LNCAP (cell line): ENCODE measurements around the gene OR10P1.

Experiments
- TF ChIP-seq, protein P1 (sequence below): fragments of 450-650 bp; IDR thresholded peaks from 2 replicates; pipeline ENCODE4 v1.5.1; 2017; ENCODE audit warnings: mild to moderate bottlenecking

Gene OR10P1, protein sequence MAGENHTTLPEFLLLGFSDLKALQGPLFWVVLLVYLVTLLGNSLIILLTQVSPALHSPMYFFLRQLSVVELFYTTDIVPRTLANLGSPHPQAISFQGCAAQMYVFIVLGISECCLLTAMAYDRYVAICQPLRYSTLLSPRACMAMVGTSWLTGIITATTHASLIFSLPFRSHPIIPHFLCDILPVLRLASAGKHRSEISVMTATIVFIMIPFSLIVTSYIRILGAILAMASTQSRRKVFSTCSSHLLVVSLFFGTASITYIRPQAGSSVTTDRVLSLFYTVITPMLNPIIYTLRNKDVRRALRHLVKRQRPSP

DNA sequence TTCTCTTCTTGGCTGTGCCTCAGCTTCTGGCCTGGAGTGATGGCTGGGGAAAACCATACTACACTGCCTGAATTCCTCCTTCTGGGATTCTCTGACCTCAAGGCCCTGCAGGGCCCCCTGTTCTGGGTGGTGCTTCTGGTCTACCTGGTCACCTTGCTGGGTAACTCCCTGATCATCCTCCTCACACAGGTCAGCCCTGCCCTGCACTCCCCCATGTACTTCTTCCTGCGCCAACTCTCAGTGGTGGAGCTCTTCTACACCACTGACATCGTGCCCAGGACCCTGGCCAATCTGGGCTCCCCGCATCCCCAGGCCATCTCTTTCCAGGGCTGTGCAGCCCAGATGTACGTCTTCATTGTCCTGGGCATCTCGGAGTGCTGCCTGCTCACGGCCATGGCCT, at the start of gene OR10P1:
Gene OR10P1 (plus strand): TSS at position 40 of the 400 bp plus-strand sequence. CDS start 0 bp downstream, at position 40.
- TF ChIP-seq, protein P1, sequence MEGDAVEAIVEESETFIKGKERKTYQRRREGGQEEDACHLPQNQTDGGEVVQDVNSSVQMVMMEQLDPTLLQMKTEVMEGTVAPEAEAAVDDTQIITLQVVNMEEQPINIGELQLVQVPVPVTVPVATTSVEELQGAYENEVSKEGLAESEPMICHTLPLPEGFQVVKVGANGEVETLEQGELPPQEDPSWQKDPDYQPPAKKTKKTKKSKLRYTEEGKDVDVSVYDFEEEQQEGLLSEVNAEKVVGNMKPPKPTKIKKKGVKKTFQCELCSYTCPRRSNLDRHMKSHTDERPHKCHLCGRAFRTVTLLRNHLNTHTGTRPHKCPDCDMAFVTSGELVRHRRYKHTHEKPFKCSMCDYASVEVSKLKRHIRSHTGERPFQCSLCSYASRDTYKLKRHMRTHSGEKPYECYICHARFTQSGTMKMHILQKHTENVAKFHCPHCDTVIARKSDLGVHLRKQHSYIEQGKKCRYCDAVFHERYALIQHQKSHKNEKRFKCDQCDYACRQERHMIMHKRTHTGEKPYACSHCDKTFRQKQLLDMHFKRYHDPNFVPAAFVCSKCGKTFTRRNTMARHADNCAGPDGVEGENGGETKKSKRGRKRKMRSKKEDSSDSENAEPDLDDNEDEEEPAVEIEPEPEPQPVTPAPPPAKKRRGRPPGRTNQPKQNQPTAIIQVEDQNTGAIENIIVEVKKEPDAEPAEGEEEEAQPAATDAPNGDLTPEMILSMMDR, result no peak

DNA sequence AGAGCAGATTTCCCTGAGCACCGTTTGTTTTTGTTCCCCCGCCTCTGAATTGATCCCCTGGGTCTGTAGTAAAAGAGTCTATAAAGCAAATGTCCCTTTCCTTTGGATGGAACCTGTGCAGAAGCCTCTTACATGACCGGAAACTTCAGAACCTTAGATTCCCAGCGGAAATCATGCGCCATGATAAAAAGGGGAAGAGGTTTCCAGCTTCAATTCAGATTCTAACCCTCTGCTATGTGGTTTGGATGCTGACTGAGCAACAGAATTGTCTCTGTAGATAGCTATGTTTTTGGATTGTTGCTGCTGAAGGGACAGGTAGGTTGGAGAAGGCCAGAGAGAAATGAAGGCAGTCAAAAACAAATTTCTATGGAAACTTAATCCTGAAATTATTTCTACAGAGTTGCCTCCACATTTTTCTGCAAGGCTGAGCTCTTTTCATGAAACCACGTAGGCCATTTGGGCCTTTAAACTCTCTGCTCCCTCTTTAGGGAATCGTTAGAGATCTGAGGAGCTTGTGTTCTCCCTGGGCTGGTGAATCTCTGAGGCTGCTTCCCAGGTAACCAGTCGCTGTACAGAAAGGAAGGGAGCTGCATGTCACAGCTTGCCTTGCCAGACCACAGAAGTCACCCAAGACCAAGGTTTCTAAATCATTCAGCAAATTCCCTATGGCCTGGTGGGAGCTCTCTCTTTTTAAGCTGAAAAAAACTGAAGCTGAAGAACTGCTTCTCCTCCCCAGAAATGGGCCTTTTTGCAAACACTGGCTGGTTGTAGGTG, 28.7 kb upstream of the OR10P1 start:
- TF ChIP-seq, protein P1, result no peak

DNA sequence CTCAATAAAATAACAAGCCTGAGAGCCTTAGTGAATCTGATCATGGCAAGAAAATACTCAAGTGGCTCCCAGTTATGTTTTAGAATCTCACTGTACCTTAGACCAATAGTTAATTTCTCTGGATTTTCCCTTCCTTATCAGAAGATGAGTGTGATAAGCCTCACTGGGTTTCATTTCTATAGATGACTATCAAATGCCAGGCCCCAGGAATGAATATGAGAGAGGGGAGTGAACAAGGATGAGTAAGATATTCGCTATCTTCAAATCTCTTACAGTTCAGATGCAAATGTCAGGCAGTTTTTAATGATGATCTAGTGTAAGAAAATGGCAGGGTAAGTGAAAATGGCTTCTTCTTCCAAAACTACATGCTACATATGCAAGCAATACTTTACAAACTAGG, 26.1 kb upstream of the OR10P1 start:
- TF ChIP-seq, protein P1, result no peak

DNA sequence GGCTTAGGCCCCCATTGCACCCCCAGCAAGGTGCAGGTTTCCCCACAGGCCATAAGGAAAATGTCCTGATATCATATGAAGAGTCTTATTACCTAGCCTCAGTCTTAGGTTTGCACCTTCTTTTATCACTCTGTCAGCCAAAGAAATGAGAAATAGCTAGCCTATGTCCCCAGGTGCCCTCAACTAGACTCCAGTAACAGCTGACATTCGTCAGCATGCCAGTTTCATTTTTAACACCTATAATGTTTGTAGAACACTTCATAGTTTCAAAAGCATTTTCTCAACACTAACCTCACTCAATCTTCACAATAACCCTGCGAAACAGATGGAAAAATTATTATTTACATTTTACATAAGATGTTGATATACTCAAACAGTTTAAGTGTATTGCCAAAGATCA, 24.0 kb upstream of the OR10P1 start:
- TF ChIP-seq, protein P1, result no peak

DNA sequence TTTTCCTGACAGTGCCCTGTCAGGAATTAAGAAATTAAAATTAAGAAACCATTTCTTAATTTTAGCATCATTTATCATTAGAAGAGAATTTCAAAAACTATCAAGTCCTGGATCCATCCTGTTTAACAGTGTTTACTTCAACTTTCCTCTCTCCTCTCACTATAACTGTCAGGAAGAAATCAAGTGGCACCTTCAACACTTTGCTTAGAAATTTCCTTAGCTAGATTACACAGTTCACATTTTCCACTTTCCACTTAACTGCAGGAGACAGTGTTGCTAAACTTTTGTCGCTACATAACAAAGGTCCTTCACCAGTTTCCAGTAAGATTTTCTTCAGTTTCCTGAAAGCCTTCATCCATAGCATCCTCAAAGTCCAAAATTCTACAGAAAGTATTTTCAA, 21.9 kb upstream of the OR10P1 start:
- TF ChIP-seq, protein P1, result no peak

DNA sequence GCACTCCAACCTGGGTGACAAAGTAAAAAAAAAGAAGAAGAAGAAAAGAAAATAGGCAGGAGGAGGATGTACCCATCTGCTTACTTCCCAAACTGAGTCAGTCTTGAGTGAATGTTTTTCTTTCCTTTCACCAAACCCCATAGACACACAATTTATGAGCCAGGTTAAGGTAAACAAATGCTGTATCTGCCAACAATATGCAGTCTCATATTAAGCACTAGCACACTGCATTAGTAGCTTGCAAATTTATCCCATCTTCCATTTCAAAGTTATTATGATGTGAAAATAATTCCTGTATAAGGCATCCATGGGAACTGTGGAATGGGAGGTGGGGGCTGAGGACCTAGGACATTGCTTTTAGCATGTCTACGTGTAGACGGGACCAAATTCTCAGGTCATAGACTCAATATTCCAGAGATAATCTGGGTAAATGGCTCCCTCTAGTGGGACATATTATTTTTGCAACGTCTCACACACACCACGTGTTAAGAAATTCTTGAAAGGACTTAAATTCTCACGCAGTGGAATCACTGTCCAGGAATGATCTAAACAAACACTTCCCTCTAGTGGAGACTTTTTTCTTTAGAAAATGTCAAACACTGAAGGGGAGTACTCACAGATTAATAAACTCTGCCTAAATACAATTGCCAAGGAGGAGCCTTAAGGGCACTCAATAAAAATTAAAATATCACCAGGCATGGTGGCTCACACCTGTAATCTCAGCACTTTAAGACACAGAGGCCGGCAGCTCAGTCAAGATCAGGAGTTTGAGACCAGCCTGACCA, 17.1 kb upstream of the OR10P1 start:
- TF ChIP-seq, protein P1, result peak; percentile 90

DNA sequence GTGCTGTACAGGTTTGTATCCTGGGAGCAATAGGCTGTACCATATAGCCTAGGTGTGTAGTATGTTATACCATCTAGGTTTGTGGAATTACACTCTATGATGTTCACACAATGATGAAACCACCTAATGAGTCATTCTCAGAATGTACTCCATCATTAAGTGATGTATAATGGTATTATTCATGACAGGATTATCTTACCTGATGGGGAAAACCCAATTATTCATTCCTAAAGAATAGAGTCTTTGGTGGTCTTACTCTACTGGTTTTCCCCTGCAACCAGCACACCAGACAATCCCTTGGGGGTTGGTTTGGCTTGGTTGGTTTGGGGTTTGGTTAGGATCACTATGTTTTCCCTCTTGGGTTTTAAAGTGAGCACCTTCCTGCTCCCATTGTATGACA, 12.6 kb upstream of the OR10P1 start:
- TF ChIP-seq, protein P1, result no peak
